ENCODE measurements around the gene UTP4. TPM values are rescaled to one million over a fixed set of nuclear protein-coding genes. Genes with fewer than 3 reads are reported as not detected.

The UTP4 gene
- total and polyA plus RNA-seq, 2 donors (not counting 3 experiments of a cell fraction or from before 2014, with no cell fraction given) = 56.1 to 59.5 TPM

DNA sequence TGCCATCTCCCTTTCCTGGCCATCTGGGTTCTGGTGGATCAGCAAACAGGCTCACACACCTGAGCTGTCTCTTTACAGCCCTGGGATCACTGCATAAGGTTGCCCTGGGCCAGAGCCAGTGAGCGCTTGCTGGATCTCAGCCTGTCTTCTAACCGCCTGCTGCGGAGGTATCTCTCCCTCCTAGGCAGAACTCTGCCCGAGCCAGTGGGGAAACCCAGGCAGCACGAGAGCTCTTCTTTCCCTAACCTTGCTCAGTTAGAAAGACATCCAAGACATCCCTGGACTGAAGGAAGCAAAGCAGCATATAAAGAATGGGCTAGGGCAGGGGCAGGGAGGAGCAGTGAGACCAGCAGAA is 20.6 kb upstream of the UTP4 start:
- DNase-seq (ENCODE audit: low read depth, low spot score) (no peak), FAIRE-seq (no peak)
- Histone ChIP-seq H3K4me2 (ENCODE audit: insufficient read depth, low read length) (no peak overlapping the region), H4K20me1 (replicated peaks; ENCODE audit: control insufficient read depth, extremely low read depth, insufficient read depth, low read length) (no peaks in the 10 kb centered on the region), H3K4me3 (replicated peaks in 1 of 3; ENCODE audit: insufficient read depth in 1 of 3, low read depth in 1 of 3, low read length in 3 of 3) (no peak overlapping the region), H3K36me3 (ENCODE audit: control insufficient read depth in 2 of 2, extremely low read depth in 1 of 2, insufficient read depth in 2 of 2, low read length in 2 of 2) (peaks cover 0 to 5% of the 10 kb centered on the region in 2 experiments), H3K9me1 (replicated peaks; ENCODE audit: control insufficient read depth, extremely low read depth, insufficient read depth, low read length) (no peaks in the 10 kb centered on the region), H3K79me2 (ENCODE audit: control insufficient read depth, insufficient read depth, low read length) (no peaks in the 10 kb centered on the region), H3K9ac (replicated peaks; ENCODE audit: extremely low read depth, insufficient read depth, low read length) (no peak overlapping the region), H2AFZ (ENCODE audit: low read depth, low read length) (no peak overlapping the region), H3K27me3 (ENCODE audit: control insufficient read depth in 2 of 2, insufficient read depth in 2 of 2, low read length in 2 of 2) (no peaks in the 10 kb centered on the region), H3K4me1 (ENCODE audit: control insufficient read depth, extremely low read depth, insufficient read depth, low read length) (peaks cover 19% of the 10 kb centered on the region), H3K9me3 (replicated peaks; ENCODE audit: control insufficient read depth, insufficient read depth, low read length) (no peaks in the 10 kb centered on the region), H3K27ac (ENCODE audit: insufficient read depth, low read depth, low read length) (no peak overlapping the region)
- no TSS peak for BruUV-seq (replicated peaks)
- no peak for TF ChIP-seq MYC (IDR thresholded peaks at IDR 0.05; ENCODE audit: low read depth, low read length)
- TF ChIP-seq POLR2A (IDR thresholded peaks at IDR 0.05; ENCODE audit: low read depth, low read length) = no peak
- no peak for TF ChIP-seq POLR2AphosphoS5 (IDR thresholded peaks at IDR 0.05; ENCODE audit: insufficient read depth, low read depth, low read length)
- no peak for TF ChIP-seq FOS (IDR thresholded peaks at IDR 0.05; ENCODE audit: borderline replicate concordance, insufficient read depth, low read length)
- CTCF ChIA-PET = interaction anchor here (1.1 to 4.2 kb wide), 8 partner anchors 10 to 265 kb away, joined by 3 to 45 read pairs (median 14); no protein-coding TSS in a partner anchor
- dilution Hi-C loops (cut with MboI; ENCODE audit: extremely low pct_ligation_motif_present, low sequenced_read_pairs) (no loop called here), intact Hi-C loops (cut with micrococcal nuclease) (loop anchor here (1.0 kb wide), 1 partner anchor 12 kb away; no protein-coding TSS in a partner anchor)
- POLR2A ChIA-PET = no interaction called here

DNA sequence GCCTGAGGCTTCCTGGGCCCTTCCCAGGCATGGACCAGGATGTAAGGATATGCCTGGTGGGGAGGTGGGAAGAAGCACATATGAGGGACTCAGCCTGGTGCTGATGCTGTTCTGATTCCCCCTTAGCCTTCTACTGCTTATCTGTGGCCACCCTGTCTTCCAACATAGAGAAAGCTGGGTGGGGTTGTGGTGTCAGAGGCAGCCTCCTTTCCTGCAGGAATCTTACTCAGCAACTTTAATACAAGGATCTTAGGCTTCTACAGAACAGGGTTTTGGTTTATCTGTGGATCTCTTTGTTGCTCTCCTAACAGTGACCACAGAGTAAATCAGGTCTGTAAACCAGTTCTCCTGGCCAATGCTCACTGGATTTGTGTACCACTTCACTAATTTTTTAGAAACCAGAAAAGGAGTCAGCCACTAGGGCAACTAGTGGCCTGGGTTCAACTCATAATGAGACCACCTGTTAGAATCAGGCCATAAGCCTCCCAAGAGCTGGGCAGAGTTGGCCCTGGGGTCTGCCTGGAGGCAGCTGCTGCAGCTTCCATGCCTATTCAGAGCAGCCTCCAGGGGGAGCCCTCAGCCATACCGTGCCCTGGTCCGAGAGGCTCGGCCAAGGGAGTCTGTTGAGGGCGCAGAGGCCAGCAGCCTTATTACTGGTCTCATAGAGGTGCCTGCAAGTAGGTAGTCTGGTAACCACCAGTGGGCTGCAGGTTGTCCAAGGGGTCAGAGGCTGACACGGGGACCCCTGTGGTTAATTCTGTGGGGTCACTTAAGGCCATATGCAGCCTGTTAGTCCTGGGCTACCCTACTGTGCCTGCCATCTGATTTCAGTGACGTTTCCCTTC is 19.9 kb upstream of the UTP4 start:
- ChIA-PET CTCF (interaction anchor here (0.5 to 4.2 kb wide), 37 partner anchors 9 to 584 kb away, joined by 3 to 45 read pairs (median 4); partner anchors contain the start of genes CHTF8 and UTP4), POLR2A (no interaction called here)
- Histone ChIP-seq H3K9ac (replicated peaks; ENCODE audit: extremely low read depth, insufficient read depth, low read length) (no peak overlapping the region), H4K20me1 (replicated peaks; ENCODE audit: control insufficient read depth, extremely low read depth, insufficient read depth, low read length) (peaks cover under 1% of the 10 kb centered on the region), H3K27ac (ENCODE audit: insufficient read depth, low read depth, low read length) (no peak overlapping the region), H3K9me3 (replicated peaks; ENCODE audit: control insufficient read depth, insufficient read depth, low read length) (no peaks in the 10 kb centered on the region), H3K36me3 (ENCODE audit: control insufficient read depth in 2 of 2, extremely low read depth in 1 of 2, insufficient read depth in 2 of 2, low read length in 2 of 2) (peaks cover 0 to 5% of the 10 kb centered on the region in 2 experiments), H3K9me1 (replicated peaks; ENCODE audit: control insufficient read depth, extremely low read depth, insufficient read depth, low read length) (no peaks in the 10 kb centered on the region), H3K79me2 (ENCODE audit: control insufficient read depth, insufficient read depth, low read length) (no peaks in the 10 kb centered on the region), H3K27me3 (ENCODE audit: control insufficient read depth in 2 of 2, insufficient read depth in 2 of 2, low read length in 2 of 2) (no peaks in the 10 kb centered on the region), H2AFZ (ENCODE audit: low read depth, low read length) (no peak overlapping the region), H3K4me1 (ENCODE audit: control insufficient read depth, extremely low read depth, insufficient read depth, low read length) (peaks cover 18% of the 10 kb centered on the region), H3K4me3 (replicated peaks in 1 of 3; ENCODE audit: insufficient read depth in 1 of 3, low read depth in 1 of 3, low read length in 3 of 3) (no peak overlapping the region), H3K4me2 (ENCODE audit: insufficient read depth, low read length) (no peak overlapping the region)
- intact Hi-C loops (cut with micrococcal nuclease) = loop anchor here (1.0 kb wide), 1 partner anchor 12 kb away; no protein-coding TSS in a partner anchor
- DNase-seq (ENCODE audit: low read depth, low spot score) (peak; percentile 52), FAIRE-seq (peak; percentile 91)
- dilution Hi-C loops (cut with MboI; ENCODE audit: extremely low pct_ligation_motif_present, low sequenced_read_pairs) = no loop called here
- BruUV-seq (replicated peaks) = no TSS peak
- no peak for TF ChIP-seq FOS (IDR thresholded peaks at IDR 0.05; ENCODE audit: borderline replicate concordance, insufficient read depth, low read length)
- TF ChIP-seq, protein P1, sequence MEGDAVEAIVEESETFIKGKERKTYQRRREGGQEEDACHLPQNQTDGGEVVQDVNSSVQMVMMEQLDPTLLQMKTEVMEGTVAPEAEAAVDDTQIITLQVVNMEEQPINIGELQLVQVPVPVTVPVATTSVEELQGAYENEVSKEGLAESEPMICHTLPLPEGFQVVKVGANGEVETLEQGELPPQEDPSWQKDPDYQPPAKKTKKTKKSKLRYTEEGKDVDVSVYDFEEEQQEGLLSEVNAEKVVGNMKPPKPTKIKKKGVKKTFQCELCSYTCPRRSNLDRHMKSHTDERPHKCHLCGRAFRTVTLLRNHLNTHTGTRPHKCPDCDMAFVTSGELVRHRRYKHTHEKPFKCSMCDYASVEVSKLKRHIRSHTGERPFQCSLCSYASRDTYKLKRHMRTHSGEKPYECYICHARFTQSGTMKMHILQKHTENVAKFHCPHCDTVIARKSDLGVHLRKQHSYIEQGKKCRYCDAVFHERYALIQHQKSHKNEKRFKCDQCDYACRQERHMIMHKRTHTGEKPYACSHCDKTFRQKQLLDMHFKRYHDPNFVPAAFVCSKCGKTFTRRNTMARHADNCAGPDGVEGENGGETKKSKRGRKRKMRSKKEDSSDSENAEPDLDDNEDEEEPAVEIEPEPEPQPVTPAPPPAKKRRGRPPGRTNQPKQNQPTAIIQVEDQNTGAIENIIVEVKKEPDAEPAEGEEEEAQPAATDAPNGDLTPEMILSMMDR (IDR thresholded peaks at IDR 0.05; ENCODE audit: extremely low read depth in 1 of 2, insufficient read depth in 1 of 2, low read depth in 1 of 2, low read length in 2 of 2) = peak; percentile 90
- TF ChIP-seq, protein P2, sequence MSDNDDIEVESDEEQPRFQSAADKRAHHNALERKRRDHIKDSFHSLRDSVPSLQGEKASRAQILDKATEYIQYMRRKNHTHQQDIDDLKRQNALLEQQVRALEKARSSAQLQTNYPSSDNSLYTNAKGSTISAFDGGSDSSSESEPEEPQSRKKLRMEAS (IDR thresholded peaks at IDR 0.05; ENCODE audit: insufficient read depth, insufficient read length) = no peak

Data from endothelial cell of umbilical vein (primary cell).